Lower leg skin (tissue), 4 donors: ENCODE results near the gene GPC3. TPM values are rescaled to one million over a fixed set of nuclear protein-coding genes. Genes with fewer than 3 reads are reported as not detected.
"Not testable (repeated sequence)": the region's sequence is repeated elsewhere in the genome, so short reads cannot be mapped to it uniquely, and the experiment has no call there.

ENCODE experiments used
- DNase-seq, 2 donors: peaks; one replicate each; pipeline ENCODE4 v3.0.0-alpha.2; 2019; ENCODE audit warnings: low spot score in 2 of 2
- H3K4me3 ChIP-seq: fragments of 200-600 bp; sonication (generic); 2 replicates; pipeline ENCODE4 v1.5.1; 2017; ENCODE audit warnings: mild to moderate bottlenecking, low read depth; ENCODE audit not compliant: poor library complexity, severe bottlenecking
- CTCF ChIP-seq, 3 donors: fragments of 450-650 bp; IDR thresholded peaks; one replicate each; pipeline ENCODE4 v1.5.1; 2016; ENCODE audit warnings: antibody characterized with exemption in 3 of 3, mild to moderate bottlenecking in 3 of 3, moderate library complexity in 2 of 3
- POLR2A ChIP-seq, 2 donors: fragments of 450-650 bp; IDR thresholded peaks; one replicate each; pipeline ENCODE4 v1.6.1; 2016 to 2017; ENCODE audit warnings: antibody characterized with exemption in 2 of 2, mild to moderate bottlenecking in 1 of 2, moderate library complexity in 1 of 2
- WGBS, 2 donors: methylation state at CpG; one replicate each; pipeline ENCODE4 v1.1.5; 2018; 5-methylcytosine and 5-hydroxymethylcytosine counted together
- intact Hi-C: fragments of 100-400 bp; cut with DNase I; formaldehyde crosslinking; loops from one replicate; pipeline ENCODE4 v1.15.0; 2023; ENCODE audit warnings: low total_unique reads
- total RNA-seq, 4 donors: library from RNA; depleted of rRNA; stranded (reverse); fragments of >200 nt; gene quantifications; one replicate each; pipeline ENCODE4 v1.1.0, GENCODE V29; 2016

GPC3 gene
- total RNA-seq, 4 donors from 2014 or later, result 10.4 to 24.4 (median 14.7) TPM

- no peak for TF ChIP-seq CTCF (IDR thresholded peaks at IDR 0.05)
- no peak for TF ChIP-seq POLR2A (IDR thresholded peaks at IDR 0.05)
- intact Hi-C loops, result no loop called here
- WGBS, 2 donors, result 55 to 58% methylated on average over 2 of the region's 2 CpGs
- no peak overlapping the region for H3K4me3 ChIP-seq
- DNase-seq, result no peak
Observed at GRCh38 chrX:133907606-133908005, 77.8 kb downstream of the GPC3 start.

GRCh38 chrX:133905305-133905704 is 80.1 kb downstream of the GPC3 start:
- TF ChIP-seq CTCF (IDR thresholded peaks at IDR 0.05) (no peak), POLR2A (IDR thresholded peaks at IDR 0.05) (no peak)
- 72 to 75% methylated on average over 3 of the region's 3 CpGs for WGBS, 2 donors
- no peak for DNase-seq
- H3K4me3 ChIP-seq, result no peak overlapping the region
- intact Hi-C loops, result no loop called here

GRCh38 chrX:133897593-133898163 is 87.7 kb downstream of the GPC3 start:
- H3K4me3 ChIP-seq, result no peak overlapping the region
- intact Hi-C loops, result no loop called here
- no peak for DNase-seq
- 57 to 59% methylated on average over 4 of the region's 4 CpGs for WGBS, 2 donors
- TF ChIP-seq POLR2A (IDR thresholded peaks at IDR 0.05), result no peak
- no peak for TF ChIP-seq CTCF (IDR thresholded peaks at IDR 0.05)

- no peak overlapping the region for H3K4me3 ChIP-seq
- DNase-seq, result no peak
- no peak for TF ChIP-seq POLR2A (IDR thresholded peaks at IDR 0.05)
- TF ChIP-seq CTCF (IDR thresholded peaks at IDR 0.05), result no peak
- intact Hi-C loops, result no loop called here
- WGBS, 2 donors, result 61 to 77% methylated on average over 2 of the region's 2 CpGs
Observed at GRCh38 chrX:133892337-133892736, 93.1 kb downstream of the GPC3 start.

- 91 to 100% methylated on average over 1 of the region's 1 CpG for WGBS, 2 donors
- no peak for DNase-seq
- no peak overlapping the region for H3K4me3 ChIP-seq
- TF ChIP-seq POLR2A (IDR thresholded peaks at IDR 0.05), result no peak
- no peak for TF ChIP-seq CTCF (IDR thresholded peaks at IDR 0.05)
- intact Hi-C loops, result no loop called here
Observed at GRCh38 chrX:133888984-133889383, 96.4 kb downstream of the GPC3 start.

GRCh38 chrX:133888084-133888483 is 97.3 kb downstream of the GPC3 start:
- whole genome bisulfite sequencing, 2 donors, result 81 to 89% methylated on average over 3 of the region's 3 CpGs
- DNase-seq, intact Hi-C loops, H3K4me3 ChIP-seq: not testable (repeated sequence)
